ENCODE measurements around the gene EVX2.

Gene EVX2

DNA sequence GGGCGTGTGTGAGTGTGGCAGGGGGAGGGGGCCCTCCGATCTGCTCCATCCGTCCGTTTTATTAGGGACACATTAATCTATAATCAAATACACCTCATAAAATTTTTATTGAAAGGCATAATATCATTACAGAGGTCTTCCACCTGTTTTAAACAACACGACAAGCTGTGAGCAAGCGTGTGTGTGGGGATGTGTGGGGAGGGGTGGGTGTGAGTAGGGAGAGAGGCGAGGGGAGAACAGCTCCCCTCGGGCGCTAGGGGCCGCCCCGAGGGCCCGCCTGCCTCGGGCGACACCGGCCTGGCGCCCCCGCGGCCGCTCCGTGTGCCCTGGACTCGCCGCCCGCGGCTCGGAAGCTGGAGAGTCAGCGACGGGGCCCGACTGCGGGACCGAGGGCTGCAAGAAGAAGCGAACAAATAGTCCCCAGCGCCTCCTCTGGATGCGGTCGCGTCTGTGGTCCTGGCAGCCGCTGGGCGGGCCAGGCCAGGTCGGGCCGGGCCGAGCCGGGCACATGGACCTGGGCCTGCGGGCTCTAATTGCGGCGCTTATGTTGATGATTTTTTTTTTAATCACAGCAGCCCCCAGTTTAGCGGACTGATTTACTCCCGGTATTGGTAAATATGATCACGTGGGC lies 38.4 kb upstream of the EVX2 start:
- no peak for DNase-seq

DNA sequence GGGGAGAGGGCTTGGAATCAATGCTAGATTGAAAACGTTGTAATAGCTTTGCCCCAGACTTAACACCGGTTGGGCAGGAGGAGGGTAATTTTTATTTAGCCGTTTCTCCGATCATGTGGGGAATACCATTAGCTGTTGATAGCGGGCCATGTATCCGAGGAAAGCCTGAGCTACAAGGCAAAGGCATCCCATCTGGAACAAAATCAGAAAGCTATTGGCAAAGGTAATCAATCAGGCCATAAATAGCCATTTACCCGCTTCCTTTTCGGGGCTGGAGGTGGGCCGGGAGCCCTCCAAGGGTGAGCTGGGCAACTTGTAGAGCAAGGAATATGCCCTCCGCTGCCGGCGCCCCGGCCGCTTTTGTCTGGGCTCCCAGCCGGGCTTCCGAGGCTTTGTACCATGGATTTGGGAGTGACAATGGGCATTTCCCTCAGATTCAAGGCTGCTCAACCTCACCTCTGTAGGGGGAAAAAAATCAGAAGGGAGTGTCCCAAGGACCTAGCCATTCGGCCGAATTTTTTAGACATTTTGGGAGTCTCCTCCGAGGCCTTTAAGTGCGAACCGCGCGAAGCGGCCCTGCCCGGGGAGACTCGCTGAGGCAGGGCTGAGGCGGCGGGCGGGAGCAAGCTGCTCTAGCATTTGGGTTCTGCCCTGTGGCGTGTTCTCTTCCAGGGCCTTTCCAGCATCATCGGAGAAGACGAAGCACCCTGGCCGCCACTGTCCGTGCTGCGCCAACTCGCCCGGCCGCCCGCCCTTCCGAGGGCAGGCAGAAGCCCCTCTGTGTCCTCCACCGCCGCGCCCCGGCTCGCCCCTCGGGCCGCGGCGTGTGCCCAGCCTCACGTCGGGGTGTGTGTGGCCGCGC lies 37.7 kb upstream of the EVX2 start:
- DNase-seq = no peak

DNA sequence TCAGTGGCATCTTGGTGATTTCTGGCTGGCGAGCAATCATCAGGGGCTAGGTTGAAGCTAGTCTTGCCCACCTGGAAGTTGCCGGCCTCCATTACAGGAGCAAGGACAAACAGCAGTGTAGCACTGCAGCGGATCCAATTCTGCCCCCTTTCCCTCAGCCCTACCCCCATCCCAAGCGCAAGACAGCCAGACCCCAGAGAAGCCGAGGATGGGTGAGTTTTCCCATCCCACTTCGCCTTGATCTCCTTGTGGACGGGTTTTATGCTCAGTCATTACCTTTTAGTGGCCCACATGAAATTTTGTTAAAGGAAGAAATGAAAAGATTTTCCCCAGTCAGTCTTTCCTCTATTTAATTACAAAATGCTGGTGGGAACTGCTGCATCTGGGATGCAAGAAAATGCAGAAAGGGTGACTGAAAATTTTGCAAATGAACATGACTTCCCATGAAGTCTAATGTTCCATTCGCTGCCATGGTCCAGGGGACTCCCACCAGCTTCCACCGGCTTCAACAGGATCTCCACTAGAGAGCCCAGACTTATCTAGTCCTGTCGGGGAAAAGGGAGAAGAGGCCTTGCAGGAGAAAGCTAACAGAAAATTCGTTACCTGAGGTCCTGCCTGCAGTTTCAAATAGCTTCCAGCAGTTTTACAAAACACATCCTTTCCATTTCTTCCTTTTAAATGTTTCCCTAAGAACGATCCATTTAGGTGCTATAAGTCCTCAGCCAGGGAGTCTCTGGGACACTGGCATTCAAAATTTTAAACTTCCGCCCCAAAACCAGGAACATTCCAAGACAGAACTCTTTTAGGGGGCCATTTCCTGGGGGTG lies 36.8 kb upstream of the EVX2 start:
- DNase-seq = no peak

DNA sequence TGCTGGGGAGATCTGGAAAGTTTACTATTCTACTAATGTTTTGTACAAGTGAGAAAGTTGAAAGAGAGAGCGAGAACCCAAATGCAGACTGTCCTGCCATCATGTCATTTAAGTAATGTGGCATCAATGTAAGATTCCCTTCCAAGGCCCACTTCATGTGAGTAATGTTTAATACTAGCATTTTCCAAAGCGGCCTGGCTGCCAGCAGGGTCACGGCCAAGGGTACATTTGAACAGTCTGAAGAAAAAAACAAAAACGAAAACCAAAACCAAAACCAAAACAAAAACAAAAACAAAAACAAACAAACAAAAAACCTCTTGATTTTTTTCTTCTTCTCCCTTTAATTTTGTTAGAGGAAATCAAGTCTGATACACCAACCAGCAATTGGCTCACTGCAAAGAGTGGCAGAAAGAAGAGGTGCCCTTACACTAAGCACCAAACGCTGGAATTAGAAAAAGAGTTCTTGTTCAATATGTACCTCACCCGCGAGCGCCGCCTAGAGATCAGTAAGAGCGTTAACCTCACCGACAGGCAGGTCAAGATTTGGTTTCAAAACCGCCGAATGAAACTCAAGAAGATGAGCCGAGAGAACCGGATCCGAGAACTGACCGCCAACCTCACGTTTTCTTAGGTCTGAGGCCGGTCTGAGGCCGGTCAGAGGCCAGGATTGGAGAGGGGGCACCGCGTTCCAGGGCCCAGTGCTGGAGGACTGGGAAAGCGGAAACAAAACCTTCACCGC lies 35.0 kb upstream of the EVX2 start:
- peak in 2 of 3 experiments; percentile 6 to 43 for DNase-seq

DNA sequence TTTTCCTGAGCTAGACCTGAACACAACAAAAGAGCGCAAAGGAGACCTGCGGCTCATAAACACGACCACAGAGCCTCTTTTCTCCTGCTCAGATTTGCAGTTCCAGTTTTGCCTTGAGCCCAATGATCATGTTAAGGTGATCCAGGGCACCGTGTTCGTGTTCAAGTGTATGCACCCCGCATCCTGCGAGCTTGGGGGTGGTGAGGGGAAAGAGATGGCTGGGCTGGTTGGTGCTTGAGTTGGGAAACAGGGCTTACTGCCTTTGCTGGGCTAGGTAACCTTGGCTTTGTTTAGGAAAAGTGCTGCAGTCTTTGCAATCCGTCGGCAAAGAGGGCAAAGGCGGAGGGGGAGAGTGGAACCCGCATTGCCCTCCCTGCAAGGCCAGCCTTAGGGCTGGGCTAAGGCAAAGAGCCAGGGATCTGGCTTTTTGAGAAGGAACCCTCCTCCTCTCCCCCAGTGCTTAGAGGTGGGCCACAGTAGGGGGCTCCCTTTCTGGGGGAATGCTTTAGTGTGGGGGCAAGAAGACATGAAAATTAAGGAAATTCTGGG lies 34.1 kb upstream of the EVX2 start:
- no peak for DNase-seq

DNA sequence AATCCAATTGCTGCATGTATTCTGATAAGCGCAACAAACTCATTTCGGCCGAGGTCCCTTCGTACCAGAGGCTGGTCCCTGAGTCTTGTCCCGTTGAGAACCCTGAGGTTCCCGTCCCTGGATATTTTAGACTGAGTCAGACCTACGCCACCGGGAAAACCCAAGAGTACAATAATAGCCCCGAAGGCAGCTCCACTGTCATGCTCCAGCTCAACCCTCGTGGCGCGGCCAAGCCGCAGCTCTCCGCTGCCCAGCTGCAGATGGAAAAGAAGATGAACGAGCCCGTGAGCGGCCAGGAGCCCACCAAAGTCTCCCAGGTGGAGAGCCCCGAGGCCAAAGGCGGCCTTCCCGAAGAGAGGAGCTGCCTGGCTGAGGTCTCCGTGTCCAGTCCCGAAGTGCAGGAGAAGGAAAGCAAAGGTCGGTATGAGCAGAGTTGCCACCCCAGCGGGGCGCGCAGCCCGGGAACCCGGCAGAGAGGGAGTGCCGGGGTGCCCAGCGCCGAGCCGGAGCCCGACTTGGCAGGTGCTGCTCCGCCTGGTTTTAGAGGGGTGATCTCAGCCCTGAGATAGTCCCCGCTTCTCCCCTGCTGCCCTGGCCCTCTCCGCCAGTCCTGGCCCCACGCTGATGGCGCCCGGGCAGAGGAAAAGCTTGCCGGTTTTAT lies 33.5 kb upstream of the EVX2 start:
- DNase-seq = no peak

DNA sequence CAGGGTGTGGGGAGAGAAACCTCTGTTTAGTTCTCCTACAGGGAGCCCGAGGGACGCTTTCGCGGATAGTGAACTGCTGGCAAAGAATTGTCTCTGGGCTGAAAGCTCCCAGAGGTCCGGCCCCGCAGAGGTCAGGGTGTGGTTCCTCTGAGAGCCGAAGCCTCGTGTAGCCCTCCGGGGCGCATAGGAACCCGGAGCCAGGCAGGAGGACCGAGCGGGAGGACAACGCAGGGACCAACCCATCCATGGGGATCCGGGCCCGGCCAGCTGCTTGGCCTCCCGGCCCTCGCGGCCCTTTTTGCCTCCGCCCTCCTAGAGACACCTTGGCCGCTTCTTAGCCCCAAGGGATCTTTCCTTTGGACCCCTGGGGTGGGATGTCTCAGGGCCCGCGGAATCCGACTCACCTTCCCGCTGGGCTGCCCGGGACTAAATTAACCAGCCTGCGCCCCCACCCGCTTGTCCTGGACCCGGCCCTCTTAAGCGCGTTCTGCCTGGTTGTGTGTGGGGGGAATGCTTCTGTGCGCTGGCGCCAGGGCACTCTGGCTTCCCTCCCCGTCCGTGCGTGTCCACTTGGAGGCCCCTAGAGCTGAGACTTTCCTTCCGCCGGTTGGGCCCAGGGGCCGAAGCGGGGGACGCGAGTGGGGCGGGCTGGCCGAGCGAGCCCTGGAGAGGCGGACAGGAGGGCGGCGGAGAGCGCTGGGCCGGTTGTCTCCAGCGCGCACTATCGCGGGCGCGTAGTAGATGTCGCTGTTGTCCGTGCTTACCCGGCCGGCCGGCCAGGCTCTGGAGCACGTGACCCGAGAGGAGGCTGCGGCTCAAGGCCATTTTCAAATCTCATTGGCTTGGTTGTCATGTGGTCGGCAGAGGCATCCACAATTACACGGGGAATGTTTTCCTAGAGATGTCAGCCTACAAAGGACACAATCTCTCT lies 32.4 kb upstream of the EVX2 start, which contains the start of gene HOXD10:
HOXD10 (plus strand) TSS at position 896 of the 931 bp plus-strand sequence. CDS start 56 bp downstream, outside the sequence.
- no peak for DNase-seq

DNA sequence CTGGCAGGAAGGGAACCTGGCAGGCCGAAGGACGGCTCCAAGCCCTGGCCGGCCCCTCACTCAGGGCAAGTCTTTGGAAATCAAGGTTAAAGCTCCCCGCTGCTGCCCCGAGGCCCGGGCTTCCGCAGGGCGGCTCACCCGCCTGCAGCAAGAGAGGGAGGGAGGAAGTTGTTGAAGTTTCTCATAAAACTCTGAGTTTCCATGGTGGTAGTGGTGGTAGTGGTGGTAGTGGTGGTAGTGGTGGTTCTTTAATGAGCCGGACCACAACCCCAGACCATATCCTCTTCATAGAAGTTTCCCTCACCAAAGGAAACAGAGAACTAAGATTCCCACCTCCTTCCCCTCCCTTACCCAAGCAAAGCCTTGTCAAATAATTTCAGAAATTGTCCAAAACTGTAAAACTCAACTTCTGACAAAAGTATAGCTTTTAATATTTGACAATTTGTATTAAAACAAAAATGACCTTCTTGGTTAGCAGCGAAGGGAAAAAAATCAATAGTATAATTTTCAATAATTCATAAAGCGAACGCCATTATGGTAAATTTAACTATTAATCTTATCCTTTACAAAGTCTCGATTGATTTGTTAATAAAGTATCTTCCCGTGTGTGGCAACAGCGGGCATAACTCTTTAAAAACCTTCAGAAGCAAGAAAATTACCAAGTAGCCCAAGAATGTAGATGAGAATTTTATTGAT lies 31.3 kb upstream of the EVX2 start:
- DNase-seq = no peak

DNA sequence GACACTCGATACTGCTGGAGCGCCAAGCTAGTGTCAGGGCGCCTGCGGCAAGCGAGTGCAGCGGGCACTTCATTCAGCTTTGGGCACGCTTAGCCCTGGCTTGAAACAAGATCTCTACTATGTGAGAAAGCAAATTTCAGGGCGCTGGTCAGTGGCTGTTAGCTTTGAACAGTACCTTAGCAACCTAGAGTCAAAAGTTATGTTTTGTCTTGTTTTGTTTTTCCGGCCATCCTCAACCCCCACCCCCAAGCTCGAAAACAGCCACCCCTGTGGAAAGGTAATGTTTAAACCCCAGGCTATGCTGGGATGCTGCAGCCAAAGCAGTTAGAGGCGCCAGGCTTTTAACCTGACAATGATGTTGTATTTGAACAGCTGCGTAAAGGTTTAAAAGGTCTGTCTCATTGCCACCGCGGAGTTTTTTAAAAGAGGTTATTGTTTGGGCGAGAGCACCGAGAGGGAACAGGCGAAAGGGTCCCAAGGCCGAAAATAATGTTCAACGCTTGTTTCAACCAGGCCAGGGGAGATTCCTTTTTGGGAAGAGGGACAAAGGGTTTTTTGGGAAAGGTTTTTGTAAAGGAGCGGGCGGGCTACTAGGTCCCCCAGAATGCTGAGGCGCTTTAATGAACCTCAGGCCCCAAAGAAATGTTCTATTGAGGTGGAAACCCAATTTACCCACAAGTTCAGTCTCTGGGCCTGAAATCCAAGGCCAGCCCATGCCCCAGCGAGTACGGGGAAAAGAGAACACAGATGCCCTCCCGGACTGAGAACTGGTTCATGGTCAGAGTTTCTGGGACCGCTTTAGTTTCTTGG lies 30.6 kb upstream of the EVX2 start:
- DNase-seq = peak; percentile 31 to 97 (median 93)

DNA sequence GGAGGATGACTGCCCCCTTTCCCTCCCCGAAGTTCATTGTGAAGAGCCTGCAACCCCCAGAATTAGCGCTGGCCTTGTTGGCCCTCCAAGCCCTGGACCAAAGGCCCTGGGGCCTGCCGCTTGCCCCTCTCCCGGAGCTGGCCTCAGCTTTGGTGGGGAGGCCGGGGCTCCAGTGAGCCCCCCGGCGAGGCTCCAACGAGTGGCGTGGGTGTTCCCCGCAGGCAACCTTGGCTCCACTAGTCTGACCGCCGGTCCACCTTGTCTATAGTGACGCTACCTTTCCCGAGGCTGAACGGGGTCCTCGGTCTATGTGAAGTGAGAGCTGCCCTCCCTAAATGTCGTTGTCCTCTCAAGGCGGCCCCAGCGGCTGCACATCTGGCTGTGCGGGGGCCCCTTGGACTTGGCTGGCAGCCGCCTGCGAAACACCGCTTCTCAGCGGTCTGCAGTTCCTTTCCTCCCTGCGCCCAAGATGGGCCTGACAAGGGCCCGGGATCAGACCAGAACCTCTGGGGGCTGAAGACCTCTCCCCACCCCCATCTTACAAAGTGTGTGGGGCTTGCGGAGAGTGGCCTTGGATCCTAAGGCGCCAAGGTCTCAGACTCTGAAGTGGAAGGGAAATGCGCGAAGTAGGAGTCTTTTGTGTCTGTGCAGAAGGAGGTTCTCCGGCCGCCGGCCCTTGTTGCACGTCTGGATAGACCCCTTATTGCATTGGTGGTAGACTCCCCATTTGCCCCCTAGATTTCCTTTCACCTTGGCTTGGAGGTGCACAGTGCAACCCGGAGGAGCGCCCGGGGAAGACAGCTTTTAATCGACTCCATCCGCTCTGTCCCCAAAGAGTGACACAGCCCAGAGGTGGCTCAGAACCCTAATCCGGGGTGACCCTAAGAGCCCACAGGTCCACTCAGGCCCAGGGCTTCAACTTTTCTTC lies 28.9 kb upstream of the EVX2 start:
- no peak for DNase-seq

DNA sequence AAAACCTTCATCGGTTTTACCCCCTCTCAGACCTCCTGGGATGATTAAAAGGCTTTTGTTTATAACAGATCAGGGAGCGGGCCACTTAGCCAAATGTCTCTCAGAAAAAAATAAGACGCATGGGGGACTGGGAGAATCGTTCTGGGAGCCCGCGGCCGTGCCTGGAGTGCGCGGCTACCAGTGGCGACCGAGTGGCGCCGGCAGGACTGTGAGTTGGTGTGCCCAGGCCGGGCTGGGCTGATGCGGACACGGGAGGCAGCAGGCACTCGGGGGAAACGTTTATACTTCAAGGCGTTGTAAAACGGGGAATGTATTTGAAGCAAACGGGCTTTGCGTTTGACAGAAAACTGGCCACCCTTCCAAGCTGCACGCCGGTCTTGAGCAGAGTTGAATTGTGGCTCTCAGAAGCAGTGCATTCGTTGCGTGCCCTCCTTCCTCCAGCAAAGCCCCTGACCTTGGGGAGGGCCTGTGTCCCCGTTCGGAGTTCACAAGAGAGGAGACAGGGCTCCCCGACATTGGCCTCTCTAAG lies 28.1 kb upstream of the EVX2 start:
- DNase-seq = no peak

DNA sequence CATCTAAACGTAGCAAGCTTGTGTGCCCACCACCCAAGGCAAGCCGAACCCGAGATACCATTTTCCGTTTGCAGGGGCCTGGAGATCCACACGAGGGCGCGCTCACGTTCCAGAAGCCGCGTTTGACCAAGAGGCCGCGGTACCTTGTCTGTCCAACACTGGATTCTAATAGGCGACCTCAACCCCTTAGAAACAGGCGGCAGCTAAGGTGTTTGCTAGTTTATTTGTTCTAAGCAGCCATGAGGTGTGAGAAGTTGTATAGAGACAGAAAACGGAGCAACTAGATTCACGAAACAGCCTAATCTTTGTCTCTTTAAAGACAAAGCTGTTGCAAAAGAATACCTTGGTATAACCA lies 27.5 kb upstream of the EVX2 start:
- peak in 1 of 3 experiments; percentile 15 for DNase-seq

DNA sequence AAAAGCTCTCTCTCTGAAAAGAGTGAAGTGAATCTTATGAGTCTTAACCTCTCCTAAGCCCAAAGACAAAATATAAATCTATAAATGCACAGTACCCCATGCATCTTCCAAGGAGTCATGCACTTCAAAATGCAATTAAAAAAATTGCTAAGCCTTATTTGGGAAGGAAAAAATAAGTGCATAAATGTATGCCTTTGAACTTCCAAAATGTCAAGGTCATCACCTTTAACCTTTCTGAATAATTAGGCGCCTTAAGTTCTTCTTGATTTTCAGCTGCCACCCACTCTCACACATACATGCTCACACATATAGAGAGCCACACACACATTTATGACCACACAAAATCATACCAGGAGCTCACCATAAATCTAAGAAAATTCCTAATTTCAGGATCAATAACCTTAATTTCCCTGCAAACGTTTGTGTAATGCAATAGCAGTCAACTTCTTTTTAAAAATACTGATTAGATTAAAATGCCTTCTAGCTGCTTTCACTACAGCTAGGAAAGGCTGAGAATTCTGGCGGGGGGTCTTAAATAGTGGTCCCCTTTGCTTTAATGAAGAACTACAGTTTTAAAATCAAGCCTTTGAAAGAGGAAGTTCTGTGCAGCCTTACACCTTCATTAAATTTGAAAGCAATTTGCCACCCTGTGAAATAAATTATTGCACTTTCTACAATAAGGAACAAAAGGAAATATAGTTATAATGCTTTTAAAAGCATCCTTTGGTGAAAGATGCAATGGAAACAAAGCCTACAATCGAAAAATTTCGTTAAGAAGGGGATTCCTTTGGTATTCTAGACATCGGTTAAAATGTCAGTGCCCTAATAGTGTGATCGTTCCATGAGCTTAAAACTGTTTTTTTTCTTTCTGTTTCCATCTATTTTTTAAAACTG lies 26.9 kb upstream of the EVX2 start:
- no peak for DNase-seq

DNA sequence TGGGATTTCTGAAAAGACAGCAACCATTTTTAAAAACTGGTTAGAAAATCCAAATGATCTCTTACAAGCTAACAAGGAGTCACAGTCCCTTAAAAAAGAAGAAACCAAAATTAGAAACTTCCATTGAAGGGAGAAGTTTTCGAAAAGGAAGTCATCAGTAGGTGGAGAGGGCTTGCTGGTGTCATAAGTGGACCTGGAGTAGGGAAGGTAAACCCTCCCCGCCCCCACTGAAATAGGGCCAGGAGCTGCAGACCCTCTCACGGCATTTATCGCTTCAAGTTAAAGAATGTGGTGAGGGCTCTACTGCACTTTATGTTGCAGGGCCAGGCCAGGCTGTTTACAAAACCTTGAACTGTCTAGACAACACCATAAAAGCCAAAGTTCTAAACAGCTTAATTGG lies 26.2 kb upstream of the EVX2 start:
- DNase-seq = no peak

DNA sequence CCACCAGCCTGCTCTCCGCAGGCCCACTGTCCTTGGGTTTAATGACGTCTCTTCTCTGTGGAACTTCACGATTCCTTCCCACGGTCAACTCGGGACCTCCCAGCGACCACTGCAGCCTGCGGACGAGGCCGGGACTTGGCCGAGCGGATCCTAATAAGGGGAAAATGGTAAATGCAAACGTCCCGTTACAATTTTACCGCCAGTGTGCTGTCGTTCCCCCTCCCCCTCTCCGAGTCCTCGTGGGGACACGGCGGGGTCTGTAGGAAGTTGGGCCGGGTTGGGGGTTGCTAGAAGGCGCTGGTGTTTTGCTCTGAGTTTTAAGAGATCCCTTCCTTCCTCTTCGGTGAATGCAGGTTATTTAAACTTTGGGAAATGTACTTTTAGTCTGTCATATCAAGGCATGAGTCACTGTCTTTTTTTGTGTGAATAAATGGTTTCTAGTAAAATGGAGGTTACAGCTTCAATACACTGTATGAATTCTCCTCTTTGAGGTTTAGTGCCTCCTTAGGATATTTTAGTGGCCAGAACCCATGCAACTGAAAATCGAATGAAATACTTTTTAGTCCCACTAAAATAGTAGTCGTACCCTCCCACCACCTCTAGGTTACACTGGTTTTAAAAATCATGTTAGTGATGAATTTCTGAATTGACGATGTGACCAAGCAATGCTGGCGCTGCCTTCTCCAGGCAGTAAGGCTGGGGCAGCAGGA lies 25.6 kb upstream of the EVX2 start:
- peak in 1 of 3 experiments; percentile 38 for DNase-seq

DNA sequence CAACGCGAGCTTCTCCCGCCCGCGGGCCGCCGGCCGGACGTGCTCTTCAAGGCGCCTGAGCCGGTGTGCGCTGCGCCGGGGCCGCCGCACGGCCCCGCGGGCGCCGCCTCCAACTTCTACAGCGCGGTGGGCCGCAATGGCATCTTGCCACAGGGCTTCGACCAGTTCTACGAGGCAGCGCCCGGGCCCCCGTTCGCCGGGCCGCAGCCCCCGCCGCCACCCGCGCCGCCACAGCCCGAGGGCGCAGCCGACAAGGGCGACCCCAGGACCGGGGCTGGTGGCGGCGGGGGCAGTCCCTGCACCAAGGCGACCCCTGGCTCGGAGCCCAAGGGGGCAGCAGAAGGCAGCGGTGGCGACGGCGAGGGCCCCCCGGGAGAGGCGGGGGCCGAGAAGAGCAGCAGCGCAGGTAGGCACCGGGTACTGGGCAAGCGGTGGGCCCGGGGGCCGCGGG lies 24.0 kb upstream of the EVX2 start:
- peak in 2 of 3 experiments; percentile 62 to 64 for DNase-seq

Data from NCI-H1417 (cell line).